HCT116 (cell line): ENCODE results near the gene ADAP2. TPM values are rescaled to one million over a fixed set of nuclear protein-coding genes. Genes with fewer than 3 reads are reported as not detected.

Experiments
- ATAC-seq: fragments of 200-7000 bp; cut with Tn5 transposase; 2 replicates; pipeline ENCODE4 v1.9.1; 2020; ENCODE audit warnings: mild to moderate bottlenecking, moderate library complexity
- BruUV-seq: library from RNA; stranded (reverse); fragments of 400-500 nt; replicated peaks from 2 replicates; lab custom pipeline; 2021; lab: Mats Ljungman, UMichigan
- CTCF ChIA-PET: fragments of 300-600 bp; sonication (Branson Sonifier 250); formaldehyde crosslinking; loops from one replicate; lab custom pipeline; 2021; ENCODE audit warnings: antibody characterized with exemption; lab: Charles Lee
- POLR2A ChIA-PET: fragments of 300-600, 350-600 bp; sonication (Branson Sonifier 250); formaldehyde crosslinking; loops from one replicate; lab custom pipeline; 2021; ENCODE audit warnings: antibody characterized with exemption; lab: Charles Lee
- RAD21 ChIA-PET, 2 experiments: fragments of 300-600 bp; sonication (Branson Sonifier 250); formaldehyde crosslinking; loops; one replicate each; lab custom pipeline; 2023; ENCODE audit warnings: low total read pairs in 2 of 2; ENCODE audit not compliant: uncharacterized antibody in 2 of 2, unreplicated experiment in 2 of 2, low non-redundant PET in 1 of 2; lab: Charles Lee
- DNase-seq: peaks from one replicate; pipeline ENCODE4 v3.0.0-alpha.2; 2010; ENCODE audit warnings: low read depth, low spot score
- H2AFZ ChIP-seq: fragments of 200-600 bp; shearing (Covaris generic), sonication (generic); 2 replicates; pipeline ENCODE4 v1.6.1; 2017; ENCODE audit warnings: low read depth, mixed run types, mixed read lengths, antibody characterized with exemption, low read length; ENCODE audit not compliant: poor library complexity, severe bottlenecking
- H3K27ac ChIP-seq: 2 replicates; pipeline ENCODE4 v1.5.1; 2012; ENCODE audit warnings: low read depth, low read length
- H3K27me3 ChIP-seq: fragments of 200-600 bp; sonication (generic); 2 replicates; pipeline ENCODE4 v1.6.1; 2016; ENCODE audit warnings: mixed run types, low read length, mixed read lengths; ENCODE audit not compliant: insufficient read depth
- H3K36me3 ChIP-seq, 2 experiments: fragments of 200-500 bp in 1 of 2; fragments of 200-600 bp in 1 of 2; sonication (Bioruptor generic) in 1 of 2; sonication (generic) in 1 of 2; 2 replicates each; pipeline versions ENCODE4 v1.5.1 to v1.6.1; 2014 to 2016; ENCODE audit warnings: low read length in 2 of 2, inconsistent platforms in 1 of 2, mixed read lengths in 1 of 2, mixed run types in 1 of 2; ENCODE audit not compliant: insufficient read depth in 2 of 2, control insufficient read depth in 1 of 2
- H3K4me1 ChIP-seq, 2 experiments: fragments of 200-600 bp in 1 of 2; sonication (generic) in 1 of 2; 2 replicates each; pipeline versions ENCODE4 v1.5.1 to v1.6.1; 2012 to 2017; ENCODE audit warnings: low read length in 2 of 2, inconsistent platforms in 1 of 2, mild to moderate bottlenecking in 1 of 2, mixed read lengths in 1 of 2, mixed run types in 1 of 2, moderate library complexity in 1 of 2; ENCODE audit not compliant: insufficient read depth in 2 of 2, control insufficient read depth in 1 of 2
- H3K4me2 ChIP-seq: fragments of 200-600 bp; sonication (generic); 2 replicates; pipeline ENCODE4 v1.6.1; 2017; ENCODE audit warnings: mixed run types, low read length, mixed read lengths
- H3K4me3 ChIP-seq, 2 experiments: fragments of 200-600 bp in 1 of 2; sonication (generic) in 1 of 2; replicated peaks in 1 of 2; 2 replicates each; pipeline ENCODE4 v1.5.1; 2011 to 2016; ENCODE audit warnings: low read length in 2 of 2, control low read depth in 1 of 2, low read depth in 1 of 2, mild to moderate bottlenecking in 1 of 2, mixed read lengths in 1 of 2, mixed run types in 1 of 2
- H3K79me2 ChIP-seq: fragments of 200-600 bp; sonication (generic); 2 replicates; pipeline ENCODE4 v1.6.1; 2017; ENCODE audit warnings: mild to moderate bottlenecking, mixed run types, low read length, moderate library complexity, mixed read lengths; ENCODE audit not compliant: insufficient read depth
- H3K9ac ChIP-seq: fragments of 200-600 bp; sonication (generic); 2 replicates; pipeline ENCODE4 v1.6.1; 2016; ENCODE audit warnings: low read length, mixed read lengths
- H3K9me2 ChIP-seq: fragments of 200-600 bp; sonication (generic), shearing (Covaris generic); 2 replicates; pipeline ENCODE4 v1.6.1; 2017; ENCODE audit warnings: mixed run types, mild to moderate bottlenecking, moderate library complexity; ENCODE audit not compliant: insufficient read depth
- H3K9me3 ChIP-seq, 2 experiments: fragments of 200-500 bp in 1 of 2; fragments of 200-600 bp in 1 of 2; sonication (Bioruptor generic) in 1 of 2; sonication (generic) in 1 of 2; 2 replicates each; pipeline ENCODE4 v1.6.1; 2014 to 2017; ENCODE audit warnings: low read length in 2 of 2, mixed read lengths in 2 of 2, inconsistent platforms in 1 of 2, low read depth in 1 of 2, mild to moderate bottlenecking in 1 of 2, mixed run types in 1 of 2, moderate library complexity in 1 of 2; ENCODE audit not compliant: control insufficient read depth in 1 of 2, insufficient read depth in 1 of 2
- H4K20me1 ChIP-seq: fragments of 200-600 bp; sonication (generic), shearing (Covaris generic); 2 replicates; pipeline ENCODE4 v1.6.1; 2017; ENCODE audit warnings: mixed run types, mild to moderate bottlenecking, moderate library complexity; ENCODE audit not compliant: insufficient read depth
- CBX3 ChIP-seq: IDR thresholded peaks from 2 replicates; pipeline ENCODE4 v1.6.1; 2012; ENCODE audit warnings: low read depth
- CEBPB ChIP-seq: IDR thresholded peaks from 2 replicates; pipeline ENCODE4 v1.6.1; 2012; ENCODE audit warnings: low read depth
- EGR1 ChIP-seq: IDR thresholded peaks from 2 replicates; pipeline ENCODE4 v1.6.1; 2012; ENCODE audit warnings: low read depth
- ELF1 ChIP-seq: IDR thresholded peaks from 2 replicates; pipeline ENCODE4 v1.6.1; 2012; ENCODE audit warnings: low read depth, borderline replicate concordance
- EZH2 ChIP-seq: fragments of 200-600 bp; sonication (generic); IDR thresholded peaks from 2 replicates; pipeline ENCODE4 v1.6.1; 2017; ENCODE audit warnings: antibody characterized with exemption, mixed run types
- EZH2phosphoT487 ChIP-seq: fragments of 200-600 bp; IDR thresholded peaks from 2 replicates; pipeline ENCODE4 v1.6.1; 2018; ENCODE audit warnings: antibody characterized with exemption, borderline replicate concordance
- FOSL1 ChIP-seq: IDR thresholded peaks from 2 replicates; pipeline ENCODE4 v1.6.1; 2012; ENCODE audit warnings: low read depth
- JUND ChIP-seq: IDR thresholded peaks from 2 replicates; pipeline ENCODE4 v1.6.1; 2012
- POLR2A ChIP-seq: IDR thresholded peaks from 2 replicates; pipeline ENCODE4 v1.7.0; 2011; ENCODE audit warnings: borderline replicate concordance; ENCODE audit not compliant: insufficient read depth, insufficient read length; ENCODE audit errors: extremely low read depth
- POLR2AphosphoS5 ChIP-seq: IDR thresholded peaks from 2 replicates; pipeline ENCODE4 v1.6.1; 2011; ENCODE audit warnings: mild to moderate bottlenecking, low read depth, low read length, moderate library complexity
- RAD21 ChIP-seq: IDR thresholded peaks from 2 replicates; pipeline ENCODE4 v1.6.1; 2012; ENCODE audit warnings: low read depth, mild to moderate bottlenecking
- REST ChIP-seq: IDR thresholded peaks from 2 replicates; pipeline ENCODE4 v1.6.1; 2012; ENCODE audit warnings: low read depth
- SIN3A ChIP-seq: IDR thresholded peaks from 2 replicates; pipeline ENCODE4 v1.6.1; 2012; ENCODE audit warnings: low read depth
- SP1 ChIP-seq: IDR thresholded peaks from 2 replicates; pipeline ENCODE4 v1.6.1; 2012; ENCODE audit warnings: low read depth
- SRF ChIP-seq: IDR thresholded peaks from 2 replicates; pipeline ENCODE4 v1.6.1; 2012; ENCODE audit warnings: low read depth
- YY1 ChIP-seq: IDR thresholded peaks from 2 replicates; pipeline ENCODE4 v1.6.1; 2011; ENCODE audit warnings: low read length, low read depth, moderate library complexity, mild to moderate bottlenecking; ENCODE audit not compliant: insufficient replicate concordance; ENCODE audit errors: extremely low read depth
- ZBTB33 ChIP-seq: IDR thresholded peaks from 2 replicates; pipeline ENCODE4 v1.6.1; 2011; ENCODE audit warnings: mild to moderate bottlenecking, low read length, moderate library complexity; ENCODE audit not compliant: insufficient replicate concordance; ENCODE audit errors: extremely low read depth
- ZFX ChIP-seq: fragments of 450-650 bp; IDR thresholded peaks from 2 replicates; pipeline ENCODE4 v1.6.1; 2017
- ZNF274 ChIP-seq: fragments of 200-500 bp; sonication (Bioruptor generic); IDR thresholded peaks from 2 replicates; pipeline ENCODE4 v1.6.1; 2014; ENCODE audit warnings: mild to moderate bottlenecking, low read depth, low read length, inconsistent platforms
- intact Hi-C: fragments of 100-400 bp; cut with micrococcal nuclease; formaldehyde crosslinking; loops from 2 replicates; pipeline ENCODE4 v1.10.0; 2022
- total RNA-seq: library from RNA; stranded (reverse); gene quantifications from one replicate; pipeline ENCODE4 v1.2.1, GENCODE V29; 2021; ENCODE audit not compliant: unreplicated experiment
- TF ChIP-seq, protein P1 (sequence below), 3 experiments: fragments of 200-600 bp in 1 of 3; sonication (generic) in 1 of 3; IDR thresholded peaks in 2 of 3; conservative IDR thresholded peaks in 1 of 3; 2 replicates each; pipeline ENCODE4 v1.5.1; 2012 to 2017; ENCODE audit warnings: low read depth in 2 of 3, low read length in 2 of 3, antibody characterized with exemption in 1 of 3, borderline replicate concordance in 1 of 3, control low read depth in 1 of 3, mild to moderate bottlenecking in 1 of 3, mixed read lengths in 1 of 3, mixed run types in 1 of 3, moderate library complexity in 1 of 3; ENCODE audit not compliant: insufficient read depth in 1 of 3

Gene ADAP2
- total RNA-seq, 1 experiment from 2014 or later = 17.2 TPM

DNA sequence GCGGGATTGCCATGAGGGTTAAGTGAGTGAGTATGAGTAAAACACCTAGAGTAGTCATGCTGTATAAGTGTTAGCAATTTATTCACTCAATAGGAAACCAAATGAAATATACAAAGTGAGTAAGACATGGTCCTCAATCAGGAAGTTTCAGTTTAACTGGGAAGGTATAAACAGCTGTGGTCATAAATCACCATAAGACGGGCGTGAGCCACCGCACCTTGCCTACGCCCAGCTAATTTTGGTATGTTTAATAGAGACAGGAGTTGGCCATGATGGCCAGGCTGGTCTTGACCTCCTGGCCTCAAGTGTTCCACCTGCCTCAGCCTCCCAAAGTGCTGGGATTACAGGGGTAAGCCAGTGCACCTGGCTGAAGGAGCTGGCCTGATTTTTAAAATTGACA, 76.1 kb downstream of the ADAP2 start:
- H4K20me1 ChIP-seq = no peaks in the 10 kb centered on the region
- no peak overlapping the region for H3K4me2 ChIP-seq
- no peaks in the 10 kb centered on the region for H3K27me3 ChIP-seq
- ChIA-PET RAD21 (no interaction called here), POLR2A (no interaction called here), CTCF (no interaction called here)
- TF ChIP-seq EGR1 = no peak
- TF ChIP-seq POLR2A = no peak
- TF ChIP-seq, protein P1, sequence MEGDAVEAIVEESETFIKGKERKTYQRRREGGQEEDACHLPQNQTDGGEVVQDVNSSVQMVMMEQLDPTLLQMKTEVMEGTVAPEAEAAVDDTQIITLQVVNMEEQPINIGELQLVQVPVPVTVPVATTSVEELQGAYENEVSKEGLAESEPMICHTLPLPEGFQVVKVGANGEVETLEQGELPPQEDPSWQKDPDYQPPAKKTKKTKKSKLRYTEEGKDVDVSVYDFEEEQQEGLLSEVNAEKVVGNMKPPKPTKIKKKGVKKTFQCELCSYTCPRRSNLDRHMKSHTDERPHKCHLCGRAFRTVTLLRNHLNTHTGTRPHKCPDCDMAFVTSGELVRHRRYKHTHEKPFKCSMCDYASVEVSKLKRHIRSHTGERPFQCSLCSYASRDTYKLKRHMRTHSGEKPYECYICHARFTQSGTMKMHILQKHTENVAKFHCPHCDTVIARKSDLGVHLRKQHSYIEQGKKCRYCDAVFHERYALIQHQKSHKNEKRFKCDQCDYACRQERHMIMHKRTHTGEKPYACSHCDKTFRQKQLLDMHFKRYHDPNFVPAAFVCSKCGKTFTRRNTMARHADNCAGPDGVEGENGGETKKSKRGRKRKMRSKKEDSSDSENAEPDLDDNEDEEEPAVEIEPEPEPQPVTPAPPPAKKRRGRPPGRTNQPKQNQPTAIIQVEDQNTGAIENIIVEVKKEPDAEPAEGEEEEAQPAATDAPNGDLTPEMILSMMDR (IDR thresholded peaks at IDR 0.05 in 2 of 3, conservative IDR thresholded peaks at IDR 0.05 in 1 of 3; ENCODE audit: borderline replicate concordance in 1 of 3, insufficient read depth in 1 of 3, low read depth in 2 of 3, low read length in 2 of 3) = no peak
- TF ChIP-seq SIN3A = no peak
- no peak for TF ChIP-seq JUND
- TF ChIP-seq SP1 = no peak
- no peak for TF ChIP-seq EZH2phosphoT487
- no peak for TF ChIP-seq CBX3
- TF ChIP-seq REST = no peak
- no peak for TF ChIP-seq SRF
- TF ChIP-seq FOSL1 = no peak
- TF ChIP-seq ZBTB33 = no peak
- TF ChIP-seq YY1 = no peak
- no peak for TF ChIP-seq ZFX
- no peak for TF ChIP-seq ZNF274
- TF ChIP-seq POLR2AphosphoS5 = no peak
- no peak for TF ChIP-seq CEBPB
- no peak for TF ChIP-seq EZH2
- TF ChIP-seq ELF1 = no peak
- TF ChIP-seq RAD21 = no peak
- H3K4me3 ChIP-seq = no peak overlapping the region
- no peak for DNase-seq
- H3K9ac ChIP-seq = no peak overlapping the region
- ATAC-seq = no peak
- no TSS peak for BruUV-seq
- intact Hi-C loops = no loop called here
- no peak overlapping the region for H3K27ac ChIP-seq
- H3K79me2 ChIP-seq = no peaks in the 10 kb centered on the region
- no peaks in the 10 kb centered on the region; a peak in 1 of 4 replicates for H3K4me1 ChIP-seq
- peaks cover 5 to 6% of the 10 kb centered on the region in 2 experiments; a peak in 1 of 4 replicates for H3K36me3 ChIP-seq
- H3K9me3 ChIP-seq = no peaks in the 10 kb centered on the region
- no peak overlapping the region for H2AFZ ChIP-seq
- H3K9me2 ChIP-seq = no peaks in the 10 kb centered on the region
